Measurements from ENCODE around the gene NPY5R.

Gene NPY5R

DNA sequence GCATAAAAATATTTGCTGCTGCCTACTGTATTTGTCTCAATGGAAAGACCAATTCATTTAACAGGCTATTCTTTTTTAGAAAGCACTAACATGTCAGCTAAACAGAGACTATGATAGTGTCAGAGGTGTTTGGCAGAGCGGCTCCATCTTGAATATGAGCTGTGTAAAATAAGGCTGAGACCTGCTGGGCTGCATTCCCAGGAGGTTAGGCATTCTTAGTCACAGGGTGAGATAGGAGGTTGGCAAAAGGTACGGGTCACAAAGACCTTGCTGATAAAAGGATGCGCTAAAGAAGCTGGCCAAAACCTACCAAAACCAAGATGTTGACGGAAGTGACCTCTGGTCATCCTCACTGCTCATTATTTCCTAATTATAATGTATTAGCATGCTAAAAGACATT lies 41.8 kb downstream of the NPY5R start:
- no peak for DNase-seq

- no peak for DNase-seq
Observed at GRCh38 chr4:163391756-163392155, 48.1 kb downstream of the NPY5R start.

DNA sequence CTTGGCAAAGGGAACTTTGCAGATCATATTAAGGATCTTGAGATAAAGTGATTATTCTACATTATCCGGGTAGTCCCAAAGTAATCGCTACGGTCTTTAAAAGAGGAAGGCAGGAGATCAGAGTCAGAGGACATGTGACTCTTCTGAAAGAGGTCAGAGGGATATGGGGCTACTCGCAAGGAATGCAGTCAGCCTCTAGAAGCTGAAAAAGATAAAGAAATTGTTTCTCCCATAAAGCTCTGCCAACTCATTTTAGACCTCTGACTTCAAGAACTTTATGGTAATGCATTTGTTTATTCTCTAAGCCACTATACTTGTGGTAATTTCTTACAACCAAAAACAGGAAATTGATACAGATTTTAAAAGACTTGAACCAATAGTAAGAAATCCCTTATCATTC lies 48.6 kb downstream of the NPY5R start:
- no peak for DNase-seq

DNA sequence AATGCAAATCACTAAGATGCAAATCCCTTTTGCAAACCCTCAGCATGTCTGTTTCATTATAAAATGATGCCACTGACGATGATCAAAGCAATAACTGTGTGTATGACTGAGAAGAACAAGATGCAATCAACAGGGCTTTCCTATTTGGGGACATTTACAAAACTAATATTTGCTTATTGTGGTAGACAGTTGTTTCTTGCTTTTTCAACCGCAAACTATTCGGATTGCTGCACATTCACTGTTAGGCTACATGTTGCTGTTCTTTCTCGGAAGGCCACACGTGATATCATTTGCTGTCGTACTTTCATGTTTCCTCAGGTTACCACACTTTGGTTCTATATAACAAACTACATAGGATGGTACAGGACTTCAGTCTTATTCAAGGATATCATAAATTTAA lies 49.8 kb downstream of the NPY5R start:
- DNase-seq: no peak

DNA sequence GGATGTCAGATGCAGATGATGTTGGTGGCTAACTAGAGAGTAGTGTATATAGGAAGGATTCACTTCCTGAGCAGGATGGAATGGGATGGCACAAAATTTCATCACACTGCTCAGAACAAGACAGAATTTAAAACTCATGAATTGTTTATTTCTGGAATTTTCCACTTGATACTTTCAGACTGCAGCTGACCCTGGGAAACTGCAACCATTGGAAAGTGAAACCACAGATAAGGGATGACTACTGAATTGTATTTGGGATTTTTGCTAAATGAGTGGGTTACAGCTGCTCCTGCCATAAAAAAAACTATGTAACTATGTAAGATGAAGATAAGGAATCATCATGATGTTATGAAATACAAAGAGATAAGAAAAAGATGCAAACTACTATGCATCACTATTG lies 51.4 kb downstream of the NPY5R start:
- no peak for DNase-seq

- DNase-seq: no peak
Observed at GRCh38 chr4:163395758-163396157, 52.1 kb downstream of the NPY5R start.

GRCh38 chr4:163398238-163398637 lies 54.5 kb downstream of the NPY5R start:
- no peak for DNase-seq

DNA sequence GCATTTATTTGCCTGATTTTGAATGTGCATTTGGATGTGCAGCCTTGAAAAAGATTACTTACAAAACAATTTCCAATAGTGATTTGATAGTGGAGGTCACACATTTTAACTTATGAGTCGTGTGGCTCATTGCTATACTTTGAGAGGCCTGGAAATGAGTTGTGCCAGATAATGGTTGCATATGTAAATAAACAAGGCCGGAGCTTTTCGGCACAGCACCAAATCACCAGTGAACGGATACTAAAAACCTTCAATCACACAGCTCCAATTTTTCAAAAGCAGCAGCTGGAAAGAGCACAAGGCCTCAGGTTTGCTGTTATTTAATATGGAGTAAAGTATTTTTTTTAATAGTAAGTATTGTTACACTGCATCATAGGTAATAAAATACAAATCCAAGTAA lies 57.2 kb downstream of the NPY5R start:
- DNase-seq: no peak
